Measurements from ENCODE around the gene CCNH. TPM values are rescaled to one million over a fixed set of nuclear protein-coding genes. Genes with fewer than 3 reads are reported as not detected.
A peak's percentile ranks its signal among the peaks of the same experiment; 100 is the strongest.

Gene CCNH
- polyA plus RNA-seq (2013, experiment 1 of 2; ENCODE audit: insufficient read length): 30.6 TPM
- 30.0 TPM for polyA plus RNA-seq (2013, experiment 2 of 2; ENCODE audit: insufficient read length)

GRCh38 chr5:87412630-87413342 lies at the start of gene CCNH:
Gene CCNH, minus strand, starts transcription at chr5:87412930. Its CDS starts 136 bp downstream, at chr5:87412794.
- DNase-seq: peak; percentile 98

DNA sequence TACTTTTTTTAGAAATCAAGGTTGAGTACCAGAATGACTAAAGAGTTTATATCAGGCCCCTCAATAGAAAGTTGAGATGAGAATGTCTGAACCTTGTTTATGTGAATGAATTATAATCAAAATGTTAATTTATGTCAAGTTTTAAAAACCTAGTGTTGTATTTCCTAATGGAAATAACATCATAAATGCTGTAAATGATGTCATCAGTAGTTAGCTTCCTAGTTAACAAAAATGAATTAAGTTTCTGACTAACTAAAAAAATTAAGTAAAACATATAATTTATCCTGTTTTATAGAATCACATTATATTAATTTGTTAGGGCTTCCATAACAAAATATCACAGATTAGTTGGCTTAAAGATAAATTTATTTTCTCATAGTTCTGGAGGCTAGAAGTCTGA lies 45.0 kb upstream of the CCNH start:
- DNase-seq: no peak

- no peak for DNase-seq
Observed at GRCh38 chr5:87453801-87454200, 41.1 kb upstream of the CCNH start.

GRCh38 chr5:87452837-87453236 lies 40.1 kb upstream of the CCNH start:
- DNase-seq: no peak

DNA sequence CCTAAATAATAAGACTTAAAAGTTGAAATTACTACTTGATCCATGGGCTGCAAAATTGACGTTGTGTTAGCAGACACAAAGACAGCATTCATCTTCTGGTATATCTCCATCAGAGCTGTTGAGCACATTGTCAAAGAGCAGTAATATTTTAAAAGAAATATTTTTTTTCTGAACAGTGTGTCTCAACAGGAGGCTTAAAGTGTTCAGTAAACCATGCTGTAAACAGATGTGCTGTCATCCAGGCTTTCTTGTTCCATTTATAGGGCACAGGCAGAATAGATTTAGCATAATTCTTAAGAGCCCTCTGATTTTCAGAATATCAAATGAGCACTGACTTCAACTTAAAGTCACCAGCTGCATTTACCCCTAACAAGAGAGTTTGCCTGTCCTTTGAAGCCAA lies 29.7 kb upstream of the CCNH start:
- no peak for DNase-seq

GRCh38 chr5:87438231-87438630 lies 25.5 kb upstream of the CCNH start:
- no peak for DNase-seq

DNA sequence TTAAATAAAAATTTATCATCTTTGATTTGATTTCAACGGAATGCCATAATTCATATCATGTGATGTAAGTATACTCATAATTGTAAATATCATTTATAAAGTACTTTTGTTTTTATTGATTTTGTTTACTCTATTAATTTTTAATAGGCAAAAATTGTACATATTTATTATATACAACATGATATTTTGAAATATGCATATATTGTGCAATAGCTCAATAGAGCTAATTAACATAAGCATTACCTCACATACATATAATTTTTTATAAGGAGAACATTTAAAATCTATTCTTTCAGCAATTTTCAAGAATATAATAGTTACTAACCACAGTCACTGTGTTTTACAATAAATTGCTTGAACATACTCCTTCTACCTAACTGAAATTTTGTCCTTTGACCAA lies 25.0 kb upstream of the CCNH start:
- DNase-seq: no peak

DNA sequence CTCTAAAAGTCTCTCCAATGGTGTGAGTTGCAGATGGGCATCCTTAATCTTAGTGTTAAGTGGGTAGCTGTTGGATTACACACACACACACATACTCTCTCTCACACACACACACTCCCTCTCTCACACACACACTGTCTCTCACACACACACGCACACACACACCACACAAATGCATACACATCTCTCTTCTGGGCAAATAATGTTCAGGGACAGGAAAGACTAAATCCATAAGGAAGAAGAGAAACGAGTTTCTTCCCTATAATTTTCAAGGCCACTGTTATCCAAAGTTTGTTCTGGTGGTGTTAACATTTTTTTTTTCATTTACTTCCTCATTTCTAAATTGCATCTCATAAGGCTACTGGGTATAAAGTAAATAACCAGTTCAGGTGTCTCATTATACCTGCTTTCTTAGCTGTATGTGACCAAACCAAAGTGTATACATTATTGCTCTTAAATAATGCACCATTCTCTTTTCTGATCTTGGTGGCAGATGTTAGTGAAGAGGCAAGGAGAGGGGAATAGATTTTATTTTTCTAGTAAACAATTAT lies 22.5 kb upstream of the CCNH start:
- no peak for DNase-seq

DNA sequence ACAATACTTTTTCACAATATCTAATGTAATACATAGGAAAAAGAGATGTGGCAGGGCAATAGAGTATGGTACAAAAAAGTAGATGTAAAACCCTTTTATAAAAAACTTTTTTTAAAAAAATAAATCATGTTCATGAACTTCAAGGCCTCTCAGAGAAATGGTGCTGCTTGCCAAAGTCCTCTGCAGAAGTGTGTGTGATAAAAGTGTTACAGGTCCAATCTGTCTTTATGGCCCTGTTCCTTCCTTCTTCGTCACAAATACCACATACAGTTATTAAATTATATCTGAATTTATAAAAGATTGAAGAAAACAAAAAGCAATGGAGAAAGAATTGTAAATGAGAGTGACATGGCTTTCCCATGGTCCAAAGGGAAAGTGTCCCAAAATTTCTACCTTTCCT lies 21.7 kb upstream of the CCNH start:
- no peak for DNase-seq

- DNase-seq: no peak
Observed at GRCh38 chr5:87433945-87434344, 21.2 kb upstream of the CCNH start.

DNA sequence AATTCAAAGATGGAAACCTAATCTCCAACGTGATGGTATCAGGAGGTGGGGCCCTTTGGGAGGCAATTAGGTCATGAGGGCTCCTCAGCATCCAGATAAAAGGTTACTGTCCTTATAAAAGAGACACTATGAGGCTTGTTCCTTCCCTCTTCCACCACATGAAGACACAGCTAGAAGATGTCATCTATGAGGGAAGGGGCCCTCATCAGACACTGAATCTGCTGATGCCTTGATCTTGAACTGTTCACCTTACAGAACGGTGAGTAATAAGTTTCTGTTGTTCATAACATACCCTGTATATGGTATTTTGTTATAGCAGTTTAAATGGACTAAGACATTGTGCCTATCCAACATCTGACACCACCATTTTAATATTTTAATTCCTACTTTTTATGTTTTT lies 19.7 kb upstream of the CCNH start:
- no peak for DNase-seq

DNA sequence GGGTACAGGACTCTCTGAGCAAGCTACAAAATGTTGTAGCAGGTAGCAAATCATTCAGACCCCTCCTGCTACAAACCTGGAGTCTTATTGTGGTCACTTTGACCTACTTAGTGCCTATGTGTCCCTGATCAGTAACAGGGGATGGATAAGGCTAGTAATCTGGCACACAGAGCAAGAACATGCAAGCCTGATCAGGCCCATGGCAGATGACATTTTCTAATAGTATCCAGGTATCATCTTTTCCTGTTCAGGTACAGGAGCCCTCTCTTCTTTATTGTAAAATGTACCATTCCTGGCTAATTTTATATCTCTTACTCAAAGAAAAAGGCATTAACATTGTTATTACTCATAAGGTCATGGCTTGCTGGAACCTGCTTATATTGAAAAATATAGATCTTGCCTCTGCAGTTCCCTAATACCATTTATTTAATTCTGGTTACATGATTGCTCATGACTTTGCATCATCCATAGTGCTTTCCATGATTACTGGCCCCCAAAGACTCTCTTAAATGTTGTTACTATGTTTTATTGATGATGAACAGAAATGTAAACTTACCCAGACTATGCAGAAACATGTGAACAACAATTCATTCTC lies 18.2 kb upstream of the CCNH start:
- no peak for DNase-seq

DNA sequence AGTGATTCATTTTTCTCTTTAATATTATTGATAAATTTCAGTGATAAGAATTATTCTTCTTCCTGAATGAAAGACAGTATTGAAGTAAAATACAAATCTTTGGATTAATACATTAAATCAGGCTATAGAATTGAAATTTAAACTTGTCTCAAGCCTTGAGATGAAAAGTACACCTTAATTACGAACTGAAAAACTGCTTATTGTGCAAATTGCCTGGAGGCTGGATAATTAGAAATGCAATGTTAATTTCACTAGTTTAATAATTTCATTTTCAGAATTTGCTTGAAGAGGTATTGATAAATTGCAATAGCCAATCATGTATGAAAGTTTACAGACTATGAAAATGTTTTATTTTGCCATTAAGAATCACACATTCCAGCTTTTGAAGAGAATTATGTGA lies 11.0 kb upstream of the CCNH start:
- DNase-seq: no peak

DNA sequence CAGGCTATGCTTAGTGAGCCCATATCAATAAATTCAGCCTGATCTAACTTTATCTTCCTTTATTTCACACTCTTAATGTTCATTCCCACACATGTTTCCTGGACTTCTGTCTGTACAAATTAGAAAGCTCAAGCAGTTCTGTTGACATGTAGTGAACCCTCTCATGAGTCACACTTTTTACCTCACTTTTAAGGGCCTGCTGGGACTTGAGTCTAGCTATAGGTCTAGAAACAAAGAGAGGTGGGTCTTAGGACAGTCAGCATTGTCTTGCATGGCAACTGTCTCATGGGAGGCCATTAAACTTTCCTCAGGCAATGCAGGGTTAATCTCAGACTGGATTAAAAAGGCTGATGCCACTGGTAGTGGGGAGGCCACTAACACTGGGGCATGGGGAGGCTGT lies 8.6 kb upstream of the CCNH start:
- no peak for DNase-seq

DNA sequence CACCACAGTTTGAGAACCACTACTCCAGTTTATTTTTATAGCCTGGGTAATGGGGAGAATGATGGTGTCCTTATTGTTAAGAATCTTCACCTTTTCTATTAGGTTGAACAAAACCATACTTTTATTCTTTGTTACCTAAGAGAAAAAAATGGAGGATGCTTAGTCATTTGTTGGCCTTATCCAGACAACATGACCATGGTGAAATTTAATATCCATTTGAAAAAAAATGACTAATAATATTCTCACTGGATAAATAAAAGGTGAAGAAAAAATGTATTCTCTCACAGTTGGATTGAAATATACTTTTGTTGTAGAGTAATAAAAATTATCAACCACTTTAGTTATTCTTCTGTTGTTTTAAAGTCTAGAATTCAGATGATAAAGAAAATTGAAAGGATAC lies 5.8 kb upstream of the CCNH start:
- no peak for DNase-seq

- DNase-seq: peak; percentile 2
Observed at GRCh38 chr5:87413343-87413645, 564 bp upstream of the CCNH start.

DNA sequence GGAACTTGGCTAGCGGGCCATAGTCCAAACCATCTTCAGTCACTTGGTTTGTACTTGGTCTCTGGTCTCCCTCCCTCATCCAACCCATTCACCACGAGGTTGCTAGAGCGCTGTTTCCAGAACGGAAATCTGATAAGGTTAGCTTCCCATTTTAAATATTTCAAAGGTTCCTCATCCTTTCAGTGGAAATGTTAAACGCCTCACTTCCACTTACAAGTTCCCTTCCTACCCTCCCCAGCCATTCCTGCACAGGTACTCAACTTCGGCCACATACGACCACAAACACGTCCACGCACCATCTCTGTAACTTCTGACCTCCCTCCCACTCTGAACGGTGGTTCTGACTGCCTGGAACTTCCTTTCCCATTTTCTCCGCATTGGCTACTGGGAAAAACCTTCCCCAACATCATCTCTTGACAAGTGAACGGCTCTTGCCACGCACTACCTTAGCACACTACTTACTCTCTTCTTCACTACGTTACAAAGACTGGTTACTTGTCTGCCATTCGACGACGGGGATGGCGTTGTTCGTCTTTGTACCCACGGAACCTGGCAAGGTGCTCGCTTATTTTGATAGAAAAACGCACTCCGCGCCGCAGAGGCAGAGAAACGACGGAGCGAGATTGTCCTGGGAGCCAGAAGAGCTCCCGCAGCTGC lies 629 bp downstream of the CCNH start:
- DNase-seq: peak; percentile 8

GRCh38 chr5:87411586-87411972 lies 1.2 kb downstream of the CCNH start:
- DNase-seq: no peak

- DNase-seq: peak; percentile 11
Observed at GRCh38 chr5:87410931-87411330, 1.8 kb downstream of the CCNH start.

- no peak for DNase-seq
Observed at GRCh38 chr5:87408204-87408603, 4.5 kb downstream of the CCNH start.

- DNase-seq: no peak
Observed at GRCh38 chr5:87405472-87406155, 7.1 kb downstream of the CCNH start.

DNA sequence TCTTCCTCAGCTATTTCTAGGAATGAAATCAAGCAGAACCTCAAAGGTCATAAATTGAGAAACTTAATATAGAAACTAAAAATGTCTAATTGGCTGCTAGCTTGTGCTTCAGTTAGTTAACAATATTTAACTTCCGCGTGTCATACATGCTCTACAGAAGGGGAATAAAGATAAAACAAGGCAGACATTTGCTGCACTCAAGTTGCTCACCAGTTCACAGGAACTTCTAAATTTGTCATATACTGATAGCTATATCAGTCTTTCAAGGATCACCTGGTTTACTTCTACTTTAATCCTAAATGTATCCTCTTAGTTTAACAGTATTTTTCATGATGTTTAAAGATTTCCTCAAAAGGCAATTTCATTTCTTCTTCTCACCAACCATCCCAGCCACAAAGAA lies 8.4 kb downstream of the CCNH start:
- no peak for DNase-seq

- no peak for DNase-seq
Observed at GRCh38 chr5:87403899-87404298, 8.8 kb downstream of the CCNH start.
